ENCODE results near the gene HOXA3. TPM values are rescaled to one million over a fixed set of nuclear protein-coding genes. Genes with fewer than 3 reads are reported as not detected.

Gene HOXA3
- total RNA-seq, 6 donors from 2014 or later, result 0.20 to 11.4 (median 3.5) TPM

DNA sequence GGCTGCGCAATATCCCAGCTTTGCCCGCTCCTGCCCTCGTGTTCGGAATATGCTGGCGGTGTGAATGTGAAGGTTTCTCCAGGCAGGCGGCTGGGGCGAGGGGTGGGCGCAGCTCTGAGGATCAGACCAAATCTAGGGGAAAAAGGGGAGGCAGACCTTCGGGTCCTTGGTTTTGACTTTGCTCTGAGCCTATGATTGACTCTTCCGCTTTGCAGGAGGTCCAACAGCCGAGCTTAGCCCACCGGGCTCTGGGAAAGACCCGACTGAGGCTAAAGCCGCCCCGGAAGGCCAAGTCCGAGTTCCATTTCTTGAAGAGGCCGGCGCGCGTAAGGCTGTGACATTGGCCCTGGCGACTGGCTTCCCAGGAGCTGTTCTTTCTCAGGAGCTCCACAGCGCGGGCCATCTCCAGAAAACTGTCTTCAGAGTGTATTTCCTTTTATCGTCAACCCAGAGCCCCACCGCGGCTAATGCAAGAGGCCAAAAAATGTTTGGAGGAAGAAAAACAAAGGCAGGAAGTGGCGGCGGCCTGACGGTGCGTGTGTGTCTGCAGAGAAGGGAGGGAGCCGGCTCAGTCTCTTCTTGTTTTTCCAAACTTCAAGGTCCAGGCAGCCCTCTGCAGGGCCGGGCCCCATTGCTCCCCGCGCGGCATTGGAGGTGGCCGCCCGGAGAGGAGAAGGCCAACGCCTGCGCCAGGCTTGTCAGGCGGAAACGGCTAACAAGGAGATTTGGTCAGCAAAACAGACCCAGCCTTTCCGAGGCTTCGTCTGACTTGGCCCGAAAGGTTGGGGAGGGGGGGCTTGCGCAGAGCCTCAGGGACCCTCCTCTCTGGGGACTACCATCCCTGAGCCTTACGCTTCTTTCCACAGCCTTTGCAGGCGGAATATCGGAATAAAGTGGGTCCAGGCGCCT lies 36.3 kb upstream of the HOXA3 start:
- Histone ChIP-seq H3K36me3 (no peaks in the 10 kb centered on the region), H3K4me1 (peaks cover 55 to 58% (median 56%) of the 10 kb centered on the region in 4 donors), H3K27ac (no peak overlapping the region), H3K27me3 (peaks cover 3 to 96% (median 71%) of the 10 kb centered on the region in 4 donors), H3K9me3 (no peaks in the 10 kb centered on the region), H3K4me3 (peak overlapping the region in 3 of 4 donors; percentile 4 to 31 (median 21))
- DNase-seq (peak in 1 of 2 donors; percentile 78), ATAC-seq (ENCODE audit: low FRiP score in 2 of 2) (peak in 1 of 2 donors; percentile 18)
- no peak for TF ChIP-seq EP300 (IDR thresholded peaks at IDR 0.05)
- TF ChIP-seq POLR2A (IDR thresholded peaks at IDR 0.05), result no peak
- TF ChIP-seq, protein P1, sequence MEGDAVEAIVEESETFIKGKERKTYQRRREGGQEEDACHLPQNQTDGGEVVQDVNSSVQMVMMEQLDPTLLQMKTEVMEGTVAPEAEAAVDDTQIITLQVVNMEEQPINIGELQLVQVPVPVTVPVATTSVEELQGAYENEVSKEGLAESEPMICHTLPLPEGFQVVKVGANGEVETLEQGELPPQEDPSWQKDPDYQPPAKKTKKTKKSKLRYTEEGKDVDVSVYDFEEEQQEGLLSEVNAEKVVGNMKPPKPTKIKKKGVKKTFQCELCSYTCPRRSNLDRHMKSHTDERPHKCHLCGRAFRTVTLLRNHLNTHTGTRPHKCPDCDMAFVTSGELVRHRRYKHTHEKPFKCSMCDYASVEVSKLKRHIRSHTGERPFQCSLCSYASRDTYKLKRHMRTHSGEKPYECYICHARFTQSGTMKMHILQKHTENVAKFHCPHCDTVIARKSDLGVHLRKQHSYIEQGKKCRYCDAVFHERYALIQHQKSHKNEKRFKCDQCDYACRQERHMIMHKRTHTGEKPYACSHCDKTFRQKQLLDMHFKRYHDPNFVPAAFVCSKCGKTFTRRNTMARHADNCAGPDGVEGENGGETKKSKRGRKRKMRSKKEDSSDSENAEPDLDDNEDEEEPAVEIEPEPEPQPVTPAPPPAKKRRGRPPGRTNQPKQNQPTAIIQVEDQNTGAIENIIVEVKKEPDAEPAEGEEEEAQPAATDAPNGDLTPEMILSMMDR (IDR thresholded peaks at IDR 0.05), result no peak
- TF ChIP-seq POLR2AphosphoS5 (IDR thresholded peaks at IDR 0.05), result no peak
- 5 to 6% methylated on average over 34 to 49 of the region's 49 CpGs for WGBS, 2 donors

DNA sequence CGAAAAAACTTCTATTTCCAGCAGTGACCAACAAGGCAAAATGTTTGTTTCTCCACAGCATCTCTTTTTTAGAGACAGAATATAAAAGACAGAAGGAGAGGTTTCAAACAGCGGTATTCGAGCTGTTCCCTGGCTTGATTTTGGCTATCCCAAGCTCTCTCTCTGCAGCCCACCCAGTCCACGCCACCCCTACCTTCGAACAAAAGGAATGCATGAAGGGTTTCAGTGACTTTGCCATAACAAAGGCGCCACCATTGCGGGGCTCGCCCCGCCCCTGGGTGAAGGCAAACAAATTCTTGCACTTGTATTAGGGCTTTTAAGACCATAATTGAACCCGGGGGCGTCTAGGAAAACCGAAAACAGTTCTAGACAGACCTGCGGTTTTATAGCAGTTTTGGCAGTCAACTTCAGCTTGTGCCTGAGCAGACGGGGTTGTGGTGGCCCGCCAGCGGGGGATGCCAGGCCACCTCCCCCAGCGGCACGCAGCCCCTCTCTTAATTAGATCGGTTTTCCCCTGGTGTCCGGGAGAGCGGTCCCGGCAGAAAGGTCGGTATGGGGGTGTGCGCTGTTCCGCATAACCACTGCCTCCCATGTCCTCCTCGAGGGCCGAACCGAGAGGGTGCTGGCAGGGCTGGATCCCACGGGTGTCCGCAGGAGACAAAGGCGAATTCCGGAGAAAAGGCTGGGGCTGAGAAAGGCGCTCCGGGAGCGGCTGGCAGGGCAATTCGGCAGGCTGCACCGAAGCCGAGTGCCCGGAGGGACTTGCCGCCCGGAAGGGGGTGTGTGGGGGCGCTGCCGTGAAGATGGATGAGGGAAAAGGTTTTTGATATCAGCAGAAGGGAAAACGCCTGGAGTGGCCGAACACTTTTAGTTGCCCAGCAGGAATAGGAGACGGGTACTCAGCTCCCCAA lies 35.3 kb upstream of the HOXA3 start:
- Histone ChIP-seq H3K36me3 (no peaks in the 10 kb centered on the region), H3K4me3 (peak overlapping the region in 1 of 4 donors; percentile 21), H3K27me3 (peaks cover 3 to 96% (median 70%) of the 10 kb centered on the region in 4 donors), H3K9me3 (no peaks in the 10 kb centered on the region), H3K4me1 (peaks cover 48 to 60% (median 51%) of the 10 kb centered on the region in 4 donors), H3K27ac (no peak overlapping the region)
- ATAC-seq (ENCODE audit: low FRiP score in 2 of 2) (no peak), DNase-seq (peak in 1 of 2 donors; percentile 58)
- TF ChIP-seq EP300 (IDR thresholded peaks at IDR 0.05) (no peak), POLR2A (IDR thresholded peaks at IDR 0.05) (no peak)
- TF ChIP-seq, protein P1 (IDR thresholded peaks at IDR 0.05), result no peak
- WGBS, 2 donors, result 8% methylated on average over 39 to 46 of the region's 46 CpGs

DNA sequence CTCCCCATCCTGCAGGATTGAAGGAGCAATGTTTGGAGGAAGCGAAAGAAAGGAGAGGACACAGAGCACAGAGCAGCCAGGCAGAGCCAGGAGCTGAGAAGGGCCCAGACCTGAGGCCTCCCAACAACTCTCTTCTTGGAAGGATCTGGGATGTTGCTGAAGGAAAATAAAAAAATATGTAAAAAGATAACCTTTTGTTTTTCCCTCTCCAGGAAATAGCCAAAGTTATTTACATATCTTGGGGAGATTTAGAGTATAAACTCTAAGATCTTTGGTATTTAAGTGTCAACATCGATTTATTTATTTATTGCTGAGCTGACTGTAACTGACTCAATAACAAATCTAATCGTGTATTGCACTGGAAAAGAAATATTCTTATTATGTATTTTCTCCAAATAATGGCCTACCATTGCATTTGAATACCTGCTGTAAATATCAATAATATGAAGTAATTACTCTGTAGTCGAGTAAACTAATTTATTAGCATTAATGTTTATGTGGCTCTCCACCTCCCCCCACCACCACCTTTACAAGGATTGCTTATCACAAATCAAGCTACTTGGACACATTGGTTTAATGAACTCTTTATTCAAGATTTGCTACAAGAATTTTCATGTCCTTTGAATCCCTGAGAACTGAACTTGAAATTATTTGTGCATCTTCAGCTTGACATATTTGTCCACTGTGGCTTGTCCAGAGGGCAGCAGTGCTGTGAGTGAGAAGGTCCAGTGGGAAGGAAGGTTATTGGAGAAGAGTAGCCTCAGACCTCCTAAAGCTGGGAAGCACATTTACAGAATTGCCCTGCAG lies 34.5 kb upstream of the HOXA3 start:
- ATAC-seq (ENCODE audit: low FRiP score in 2 of 2) (no peak), DNase-seq (no peak)
- Histone ChIP-seq H3K36me3 (no peaks in the 10 kb centered on the region), H3K27ac (no peak overlapping the region), H3K4me3 (no peak overlapping the region), H3K9me3 (no peaks in the 10 kb centered on the region), H3K4me1 (peaks cover 39 to 51% (median 42%) of the 10 kb centered on the region in 4 donors), H3K27me3 (peaks cover 3 to 96% (median 68%) of the 10 kb centered on the region in 4 donors)
- TF ChIP-seq POLR2A (IDR thresholded peaks at IDR 0.05) (no peak), POLR2AphosphoS5 (IDR thresholded peaks at IDR 0.05) (no peak), EP300 (IDR thresholded peaks at IDR 0.05) (no peak)
- TF ChIP-seq, protein P1 (IDR thresholded peaks at IDR 0.05), result no peak
- WGBS, 2 donors, result 35% methylated on average over 4 of the region's 4 CpGs

DNA sequence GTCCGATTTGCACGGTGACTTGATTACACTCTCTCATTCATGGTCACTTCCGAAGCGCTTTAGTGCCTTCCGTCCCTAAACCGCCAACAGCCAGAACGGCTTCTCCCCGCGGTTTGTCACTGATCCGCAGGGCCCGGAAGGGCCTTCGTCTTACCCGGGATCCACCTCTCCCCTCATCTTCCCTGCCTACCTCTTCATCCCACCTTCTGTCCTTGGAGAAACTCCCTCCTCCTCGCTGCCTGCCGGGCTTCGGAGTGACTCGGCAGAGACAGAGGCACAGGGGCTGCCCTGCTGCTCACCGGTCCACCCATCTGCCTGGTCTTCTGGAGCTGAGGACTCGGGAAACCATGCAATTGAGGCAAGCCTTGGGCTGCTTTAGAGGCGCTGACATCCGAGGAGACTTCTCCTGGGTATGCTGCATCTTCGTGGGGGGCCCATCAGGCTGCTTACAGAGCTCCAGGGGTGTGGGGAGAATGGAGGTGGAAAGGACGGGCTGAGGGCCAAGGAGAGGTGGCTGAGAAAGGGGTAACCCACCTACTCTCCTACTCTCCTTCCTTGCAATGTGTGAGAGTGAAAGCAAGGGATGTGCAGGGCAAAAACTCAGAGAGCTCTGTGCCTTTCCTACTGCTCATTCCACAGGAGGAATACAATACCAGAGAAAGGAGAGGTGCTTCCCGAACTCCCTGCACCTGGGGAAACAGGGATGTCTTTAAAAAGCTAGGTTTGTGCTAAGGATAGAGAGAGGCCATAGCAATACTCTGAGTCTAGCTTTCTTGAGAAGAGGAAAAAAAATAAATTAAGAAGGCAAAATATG lies 33.7 kb upstream of the HOXA3 start:
- TF ChIP-seq, protein P1 (IDR thresholded peaks at IDR 0.05), result no peak
- no peak for TF ChIP-seq POLR2A (IDR thresholded peaks at IDR 0.05)
- TF ChIP-seq POLR2AphosphoS5 (IDR thresholded peaks at IDR 0.05), result no peak
- no peak for TF ChIP-seq EP300 (IDR thresholded peaks at IDR 0.05)
- peaks cover 3 to 96% (median 66%) of the 10 kb centered on the region in 4 donors for H3K27me3 ChIP-seq
- H3K9me3 ChIP-seq, result no peaks in the 10 kb centered on the region
- H3K27ac ChIP-seq, result no peak overlapping the region
- peaks cover 39 to 50% (median 40%) of the 10 kb centered on the region in 4 donors for H3K4me1 ChIP-seq
- WGBS, 2 donors, result 8 to 13% methylated on average over 20 to 24 of the region's 24 CpGs
- peak overlapping the region in 1 of 4 donors; percentile 23 for H3K4me3 ChIP-seq
- no peak for DNase-seq
- H3K36me3 ChIP-seq, result no peaks in the 10 kb centered on the region
- ATAC-seq (ENCODE audit: low FRiP score in 2 of 2), result no peak
